BE2C (cell line): ENCODE measurements around the gene SPEM1.
A peak's percentile ranks its signal among the peaks of the same experiment; 100 is the strongest.

Source experiments
- DNase-seq: peaks from one replicate; pipeline ENCODE4 v3.0.0-alpha.2; 2020
- H3K27me3 ChIP-seq: fragments of 250-450 bp; sonication (Bioruptor Pico); 2 replicates; pipeline ENCODE4 v1.5.1; 2020; ENCODE audit warnings: mild to moderate bottlenecking
- H3K36me3 ChIP-seq: fragments of 250-450 bp; sonication (Bioruptor Pico); 2 replicates; pipeline ENCODE4 v1.5.1; 2020; ENCODE audit warnings: mild to moderate bottlenecking
- H3K4me1 ChIP-seq: fragments of 250-450 bp; sonication (Bioruptor Pico); 2 replicates; pipeline ENCODE4 v1.5.1; 2020
- H3K4me3 ChIP-seq: 2 replicates; pipeline ENCODE4 v1.5.1; 2011; ENCODE audit warnings: low read depth, low read length
- H3K9me3 ChIP-seq: fragments of 250-450 bp; sonication (Bioruptor Pico); 2 replicates; pipeline ENCODE4 v1.5.1; 2020
- TF ChIP-seq, protein P1 (sequence below): IDR thresholded peaks from 2 replicates; pipeline ENCODE4 v1.5.1; 2012; ENCODE audit warnings: mild to moderate bottlenecking, low read depth, low read length

The SPEM1 gene

DNA sequence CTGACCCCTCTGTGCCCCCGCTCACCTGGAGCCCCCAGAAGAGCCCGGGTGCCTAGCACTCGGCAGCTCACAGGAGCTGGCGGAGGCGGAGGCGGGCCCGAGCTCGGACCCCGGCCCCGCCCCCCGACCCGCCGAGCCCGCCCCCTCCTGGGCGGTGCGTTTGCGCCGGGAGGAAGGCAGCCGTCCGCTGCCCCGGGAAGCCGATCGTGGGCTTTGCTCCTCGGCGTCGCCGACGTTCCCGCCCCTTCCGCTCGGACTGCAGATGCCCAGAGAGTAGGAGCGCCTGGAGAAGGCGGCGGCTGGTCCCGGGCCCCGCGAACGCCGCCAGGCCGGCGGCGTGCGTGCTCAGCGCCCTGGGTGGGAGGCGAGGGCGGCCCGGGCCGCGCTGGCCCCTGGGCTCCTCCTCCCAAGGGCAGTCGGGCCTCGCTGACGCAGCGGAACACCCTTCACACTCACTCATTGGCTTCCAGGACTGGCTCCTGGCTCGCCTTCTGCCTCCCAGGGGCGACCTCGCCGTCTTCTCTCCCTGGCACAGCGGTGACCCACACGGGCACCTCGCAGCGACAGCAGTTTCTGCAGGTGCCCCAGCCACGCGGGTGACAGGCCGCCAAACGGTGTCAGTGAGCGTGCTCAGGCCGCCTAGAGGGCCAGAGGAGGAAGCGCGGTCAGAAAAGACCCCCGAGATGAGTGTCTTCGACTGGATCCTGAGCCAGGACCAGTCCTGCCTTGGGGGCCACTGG is 25.5 kb upstream of the SPEM1 start, which contains the start of gene PLSCR3:
TSS of gene PLSCR3 (minus strand) at position 74 of the 740 bp plus-strand sequence. CDS start 415 bp downstream, outside the sequence.
- Histone ChIP-seq H3K4me3 (peak within 1 kb of the TSS; percentile 63), H3K9me3 (no peaks in the 10 kb centered on the region), H3K36me3 (no peaks in the 10 kb centered on the region), H3K27me3 (no peaks in the 10 kb centered on the region), H3K4me1 (no peaks in the 10 kb centered on the region)
- TF ChIP-seq, protein P1, sequence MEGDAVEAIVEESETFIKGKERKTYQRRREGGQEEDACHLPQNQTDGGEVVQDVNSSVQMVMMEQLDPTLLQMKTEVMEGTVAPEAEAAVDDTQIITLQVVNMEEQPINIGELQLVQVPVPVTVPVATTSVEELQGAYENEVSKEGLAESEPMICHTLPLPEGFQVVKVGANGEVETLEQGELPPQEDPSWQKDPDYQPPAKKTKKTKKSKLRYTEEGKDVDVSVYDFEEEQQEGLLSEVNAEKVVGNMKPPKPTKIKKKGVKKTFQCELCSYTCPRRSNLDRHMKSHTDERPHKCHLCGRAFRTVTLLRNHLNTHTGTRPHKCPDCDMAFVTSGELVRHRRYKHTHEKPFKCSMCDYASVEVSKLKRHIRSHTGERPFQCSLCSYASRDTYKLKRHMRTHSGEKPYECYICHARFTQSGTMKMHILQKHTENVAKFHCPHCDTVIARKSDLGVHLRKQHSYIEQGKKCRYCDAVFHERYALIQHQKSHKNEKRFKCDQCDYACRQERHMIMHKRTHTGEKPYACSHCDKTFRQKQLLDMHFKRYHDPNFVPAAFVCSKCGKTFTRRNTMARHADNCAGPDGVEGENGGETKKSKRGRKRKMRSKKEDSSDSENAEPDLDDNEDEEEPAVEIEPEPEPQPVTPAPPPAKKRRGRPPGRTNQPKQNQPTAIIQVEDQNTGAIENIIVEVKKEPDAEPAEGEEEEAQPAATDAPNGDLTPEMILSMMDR = peak; percentile 29
- DNase-seq = peak; percentile 86

DNA sequence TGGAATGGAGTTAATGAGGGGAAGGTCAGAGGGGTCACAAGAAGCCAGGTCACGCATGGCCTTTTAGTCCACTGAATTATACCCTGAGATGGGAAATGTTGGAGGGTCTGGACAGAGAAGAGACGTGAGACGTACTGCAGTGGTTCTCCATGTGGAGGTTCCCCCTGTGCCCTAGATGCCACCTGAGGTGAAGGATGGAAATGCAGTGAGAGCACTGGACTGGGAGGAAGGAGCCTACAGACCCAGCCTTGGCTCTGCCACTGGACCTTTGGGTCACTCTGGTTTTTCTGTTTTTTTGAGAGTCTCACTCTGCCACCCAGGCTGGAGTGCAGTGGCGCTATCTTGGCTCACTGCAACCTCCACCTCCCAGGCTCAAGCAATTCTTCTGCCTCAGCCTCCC is 24.0 kb upstream of the SPEM1 start:
- Histone ChIP-seq H3K27me3 (no peaks in the 10 kb centered on the region), H3K9me3 (no peaks in the 10 kb centered on the region), H3K4me1 (no peaks in the 10 kb centered on the region), H3K36me3 (no peaks in the 10 kb centered on the region), H3K4me3 (no peak overlapping the region)
- TF ChIP-seq, protein P1 = no peak
- no peak for DNase-seq

- Histone ChIP-seq H3K36me3 (no peaks in the 10 kb centered on the region), H3K9me3 (no peaks in the 10 kb centered on the region), H3K27me3 (no peaks in the 10 kb centered on the region), H3K4me1 (no peaks in the 10 kb centered on the region), H3K4me3 (no peak overlapping the region)
- TF ChIP-seq, protein P1 = no peak
- no peak for DNase-seq
Observed at GRCh38 chr17:7398612-7399011, 21.5 kb upstream of the SPEM1 start.

GRCh38 chr17:7403043-7403726 is 16.9 kb upstream of the SPEM1 start:
- H3K4me3 ChIP-seq = peak overlapping the region; percentile 65
- H3K4me1 ChIP-seq = no peaks in the 10 kb centered on the region
- DNase-seq = peak; percentile 61
- H3K27me3 ChIP-seq = no peaks in the 10 kb centered on the region
- TF ChIP-seq, protein P1 = no peak
- no peaks in the 10 kb centered on the region for H3K36me3 ChIP-seq
- no peaks in the 10 kb centered on the region for H3K9me3 ChIP-seq

- DNase-seq = no peak
- Histone ChIP-seq H3K36me3 (no peaks in the 10 kb centered on the region), H3K4me3 (peak overlapping the region; percentile 65), H3K9me3 (no peaks in the 10 kb centered on the region), H3K27me3 (no peaks in the 10 kb centered on the region), H3K4me1 (no peaks in the 10 kb centered on the region)
- TF ChIP-seq, protein P1 = no peak
Observed at GRCh38 chr17:7403727-7403976, 16.5 kb upstream of the SPEM1 start.

GRCh38 chr17:7403977-7404736 is 16.0 kb upstream of the SPEM1 start, which contains the start of gene TMEM256:
Gene TMEM256, minus strand, starts transcription at chr17:7404097. Its CDS starts 13 bp downstream, at chr17:7404084.
- H3K27me3 ChIP-seq = no peaks in the 10 kb centered on the region
- TF ChIP-seq, protein P1 = no peak
- H3K9me3 ChIP-seq = no peaks in the 10 kb centered on the region
- no peaks in the 10 kb centered on the region for H3K4me1 ChIP-seq
- DNase-seq = peak; percentile 94
- H3K36me3 ChIP-seq = no peaks in the 10 kb centered on the region
- H3K4me3 ChIP-seq = peak within 1 kb of the TSS; percentile 65
